Karpas-422 (cell line): ENCODE measurements around the gene RPSA. TPM values are rescaled to one million over a fixed set of nuclear protein-coding genes. Genes with fewer than 3 reads are reported as not detected.

Experiments
- DNase-seq: peaks from one replicate; pipeline ENCODE4 v3.0.0-alpha.2; 2015
- H2AFZ ChIP-seq: fragments of 200-600 bp; sonication (generic); 2 replicates; pipeline ENCODE4 v1.6.1; 2014; ENCODE audit warnings: antibody characterized with exemption, low read length, mixed read lengths
- H3K27ac ChIP-seq: fragments of 200-600 bp; sonication (generic); 2 replicates; pipeline ENCODE4 v1.5.1; 2014; ENCODE audit warnings: mild to moderate bottlenecking, low read length, moderate library complexity
- H3K27me3 ChIP-seq: fragments of 200-600 bp; sonication (generic); 2 replicates; pipeline ENCODE4 v1.6.1; 2014; ENCODE audit warnings: low read length, mixed read lengths
- H3K36me3 ChIP-seq: fragments of 200-600 bp; sonication (generic); 2 replicates; pipeline ENCODE4 v1.6.1; 2014; ENCODE audit warnings: low read length, mixed read lengths; ENCODE audit not compliant: insufficient read depth
- H3K4me1 ChIP-seq: fragments of 200-600 bp; sonication (generic); 2 replicates; pipeline ENCODE4 v1.6.1; 2014; ENCODE audit warnings: mild to moderate bottlenecking, low read length, mixed read lengths
- H3K4me2 ChIP-seq: fragments of 200-600 bp; sonication (generic); 2 replicates; pipeline ENCODE4 v1.6.1; 2014; ENCODE audit warnings: low read length, low read depth, mild to moderate bottlenecking; ENCODE audit not compliant: poor library complexity, severe bottlenecking
- H3K4me3 ChIP-seq: fragments of 200-600 bp; sonication (generic); 2 replicates; pipeline ENCODE4 v1.5.1; 2014; ENCODE audit warnings: mild to moderate bottlenecking, antibody characterized with exemption, low read length, mixed read lengths
- H3K79me2 ChIP-seq: fragments of 200-600 bp; sonication (generic); 2 replicates; pipeline ENCODE4 v1.6.1; 2014; ENCODE audit warnings: mild to moderate bottlenecking, low read length, mixed read lengths
- H3K9ac ChIP-seq: fragments of 200-600 bp; sonication (generic); 2 replicates; pipeline ENCODE4 v1.6.0; 2014; ENCODE audit warnings: low read length
- H3K9me2 ChIP-seq: fragments of 200-600 bp; sonication (generic), shearing (Covaris generic); replicated peaks from 2 replicates; pipeline ENCODE4 v1.6.0; 2014; ENCODE audit warnings: mild to moderate bottlenecking, low read length, moderate library complexity; ENCODE audit not compliant: insufficient read depth
- H3K9me3 ChIP-seq: fragments of 300-700, 200-600 bp; sonication (generic); 2 replicates; pipeline ENCODE4 v1.6.1; 2014; ENCODE audit warnings: low read length, mixed read lengths
- H4K20me1 ChIP-seq: fragments of 200-600 bp; sonication (generic); 2 replicates; pipeline ENCODE4 v1.6.1; 2014; ENCODE audit warnings: mild to moderate bottlenecking, antibody characterized with exemption, low read length, low read depth; ENCODE audit not compliant: insufficient read depth
- total RNA-seq: library from RNA; depleted of rRNA; stranded (reverse); fragments of >200 nt; shearing (Covaris generic); gene quantifications from 2 replicates; pipeline ENCODE4 v1.2.3, GENCODE V29; 2014; ENCODE audit warnings: low replicate concordance

The RPSA gene
- total RNA-seq, 1 experiment from 2014 or later, result 2,497 TPM

GRCh38 chr3:39419742-39420315 lies 13.3 kb downstream of the RPSA start:
- no peak overlapping the region for H3K4me2 ChIP-seq
- peaks cover 20% of the 10 kb centered on the region for H3K4me1 ChIP-seq
- no peak overlapping the region for H3K9ac ChIP-seq
- H3K9me3 ChIP-seq, result no peaks in the 10 kb centered on the region
- DNase-seq, result no peak
- H3K79me2 ChIP-seq, result no peaks in the 10 kb centered on the region
- no peak overlapping the region for H3K4me3 ChIP-seq
- no peaks in the 10 kb centered on the region for H3K36me3 ChIP-seq
- no peaks in the 10 kb centered on the region for H3K27me3 ChIP-seq
- H3K9me2 ChIP-seq, result no peaks in the 10 kb centered on the region
- no peaks in the 10 kb centered on the region for H4K20me1 ChIP-seq
- H3K27ac ChIP-seq, result no peak overlapping the region
- H2AFZ ChIP-seq, result no peak overlapping the region

GRCh38 chr3:39420543-39420942 lies 14.0 kb downstream of the RPSA start:
- Histone ChIP-seq H3K9me2 (no peaks in the 10 kb centered on the region), H3K36me3 (no peaks in the 10 kb centered on the region), H2AFZ (no peak overlapping the region), H3K4me1 (peaks cover 20% of the 10 kb centered on the region), H3K79me2 (no peaks in the 10 kb centered on the region), H3K27ac (no peak overlapping the region), H3K4me3 (no peak overlapping the region), H3K9ac (no peak overlapping the region), H4K20me1 (no peaks in the 10 kb centered on the region), H3K27me3 (no peaks in the 10 kb centered on the region), H3K4me2 (no peak overlapping the region), H3K9me3 (no peaks in the 10 kb centered on the region)
- no peak for DNase-seq

- no peak overlapping the region for H3K4me3 ChIP-seq
- no peaks in the 10 kb centered on the region for H3K9me3 ChIP-seq
- no peak overlapping the region for H3K27ac ChIP-seq
- no peaks in the 10 kb centered on the region for H4K20me1 ChIP-seq
- no peaks in the 10 kb centered on the region for H3K79me2 ChIP-seq
- H2AFZ ChIP-seq, result no peak overlapping the region
- no peak overlapping the region for H3K4me2 ChIP-seq
- no peak for DNase-seq
- no peak overlapping the region for H3K9ac ChIP-seq
- H3K36me3 ChIP-seq, result no peaks in the 10 kb centered on the region
- no peaks in the 10 kb centered on the region for H3K27me3 ChIP-seq
- no peaks in the 10 kb centered on the region for H3K9me2 ChIP-seq
- H3K4me1 ChIP-seq, result peaks cover 9% of the 10 kb centered on the region
Observed at GRCh38 chr3:39423436-39423970, 17.0 kb downstream of the RPSA start.

- Histone ChIP-seq H3K4me1 (no peaks in the 10 kb centered on the region), H3K4me3 (no peak overlapping the region), H3K4me2 (no peak overlapping the region), H4K20me1 (no peaks in the 10 kb centered on the region), H3K9me3 (no peaks in the 10 kb centered on the region), H3K79me2 (no peaks in the 10 kb centered on the region), H3K36me3 (no peaks in the 10 kb centered on the region), H3K27me3 (no peaks in the 10 kb centered on the region), H3K27ac (no peak overlapping the region), H2AFZ (no peak overlapping the region), H3K9me2 (no peaks in the 10 kb centered on the region), H3K9ac (no peak overlapping the region)
- no peak for DNase-seq
Observed at GRCh38 chr3:39426312-39426711, 19.8 kb downstream of the RPSA start.

GRCh38 chr3:39427506-39427905 lies 21.0 kb downstream of the RPSA start:
- H2AFZ ChIP-seq, result no peak overlapping the region
- H3K4me2 ChIP-seq, result no peak overlapping the region
- H3K79me2 ChIP-seq, result no peaks in the 10 kb centered on the region
- no peak overlapping the region for H3K27ac ChIP-seq
- H3K9me3 ChIP-seq, result no peaks in the 10 kb centered on the region
- DNase-seq, result no peak
- H3K4me3 ChIP-seq, result no peak overlapping the region
- no peaks in the 10 kb centered on the region for H3K27me3 ChIP-seq
- H3K9me2 ChIP-seq, result no peaks in the 10 kb centered on the region
- no peaks in the 10 kb centered on the region for H4K20me1 ChIP-seq
- no peaks in the 10 kb centered on the region for H3K36me3 ChIP-seq
- H3K4me1 ChIP-seq, result no peaks in the 10 kb centered on the region
- H3K9ac ChIP-seq, result no peak overlapping the region

GRCh38 chr3:39428745-39429201 lies 22.3 kb downstream of the RPSA start:
- H4K20me1 ChIP-seq, result no peaks in the 10 kb centered on the region
- no peak overlapping the region for H3K27ac ChIP-seq
- H3K36me3 ChIP-seq, result no peaks in the 10 kb centered on the region
- H3K4me3 ChIP-seq, result no peak overlapping the region
- no peak for DNase-seq
- H3K27me3 ChIP-seq, result no peaks in the 10 kb centered on the region
- H3K9me3 ChIP-seq, result no peaks in the 10 kb centered on the region
- H3K9me2 ChIP-seq, result no peaks in the 10 kb centered on the region
- no peak overlapping the region for H3K4me2 ChIP-seq
- no peak overlapping the region for H3K9ac ChIP-seq
- H3K79me2 ChIP-seq, result no peaks in the 10 kb centered on the region
- no peak overlapping the region for H2AFZ ChIP-seq
- H3K4me1 ChIP-seq, result no peaks in the 10 kb centered on the region

GRCh38 chr3:39429466-39429865 lies 22.9 kb downstream of the RPSA start:
- no peaks in the 10 kb centered on the region for H3K4me1 ChIP-seq
- no peaks in the 10 kb centered on the region for H3K9me3 ChIP-seq
- no peaks in the 10 kb centered on the region for H3K9me2 ChIP-seq
- DNase-seq, result no peak
- no peaks in the 10 kb centered on the region for H3K79me2 ChIP-seq
- H3K36me3 ChIP-seq, result no peaks in the 10 kb centered on the region
- H3K4me3 ChIP-seq, result no peak overlapping the region
- no peak overlapping the region for H3K27ac ChIP-seq
- H3K9ac ChIP-seq, result no peak overlapping the region
- no peaks in the 10 kb centered on the region for H4K20me1 ChIP-seq
- no peak overlapping the region for H3K4me2 ChIP-seq
- H3K27me3 ChIP-seq, result no peaks in the 10 kb centered on the region
- H2AFZ ChIP-seq, result no peak overlapping the region

- no peaks in the 10 kb centered on the region for H3K27me3 ChIP-seq
- no peak overlapping the region for H3K9ac ChIP-seq
- H3K4me3 ChIP-seq, result no peak overlapping the region
- H3K36me3 ChIP-seq, result no peaks in the 10 kb centered on the region
- H3K9me3 ChIP-seq, result no peaks in the 10 kb centered on the region
- no peak overlapping the region for H2AFZ ChIP-seq
- H3K9me2 ChIP-seq, result no peaks in the 10 kb centered on the region
- H3K4me2 ChIP-seq, result no peak overlapping the region
- H3K4me1 ChIP-seq, result no peaks in the 10 kb centered on the region
- DNase-seq, result no peak
- no peak overlapping the region for H3K27ac ChIP-seq
- H3K79me2 ChIP-seq, result no peaks in the 10 kb centered on the region
- H4K20me1 ChIP-seq, result no peaks in the 10 kb centered on the region
Observed at GRCh38 chr3:39432342-39432741, 25.8 kb downstream of the RPSA start.
